Left kidney (tissue), 2 donors: ENCODE data around the gene PGF. TPM values are rescaled to one million over a fixed set of nuclear protein-coding genes. Genes with fewer than 3 reads are reported as not detected.
"Not testable (repeated sequence)": the region's sequence is repeated elsewhere in the genome, so short reads cannot be mapped to it uniquely, and the experiment has no call there.

ENCODE experiments used
- DNase-seq: peaks from one replicate; pipeline ENCODE4 v3.0.0-alpha.2; 2013
- polyA plus RNA-seq: library from polyadenylated mRNA; unstranded; fragments of 120-200 nt; gene quantifications from one replicate; pipeline ENCODE4 v1.2.1, GENCODE V29; 2013; ENCODE audit not compliant: insufficient read length

Gene PGF
- polyA plus RNA-seq, 1 donor, result 5.5 TPM

DNA sequence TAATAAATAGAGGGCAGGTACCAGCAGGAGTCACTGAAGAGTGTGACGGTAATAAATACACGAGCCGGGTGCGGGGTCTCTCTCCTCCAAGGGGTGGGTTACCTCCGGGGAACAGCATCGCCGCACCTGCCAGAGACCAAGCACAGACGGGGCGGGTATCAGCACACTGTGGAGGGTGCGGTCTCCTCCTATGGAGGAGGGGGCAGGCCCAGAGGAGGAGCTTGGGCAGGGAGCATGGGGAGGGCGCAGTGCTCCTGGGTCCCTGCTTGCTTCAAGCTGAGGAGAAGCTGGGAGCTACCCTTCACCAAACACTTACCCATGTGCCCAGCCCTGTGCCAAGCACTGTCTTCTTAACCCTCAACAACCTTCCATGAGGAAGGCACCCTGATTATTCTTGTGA, 12.8 kb downstream of the PGF start:
- no peak for DNase-seq

DNA sequence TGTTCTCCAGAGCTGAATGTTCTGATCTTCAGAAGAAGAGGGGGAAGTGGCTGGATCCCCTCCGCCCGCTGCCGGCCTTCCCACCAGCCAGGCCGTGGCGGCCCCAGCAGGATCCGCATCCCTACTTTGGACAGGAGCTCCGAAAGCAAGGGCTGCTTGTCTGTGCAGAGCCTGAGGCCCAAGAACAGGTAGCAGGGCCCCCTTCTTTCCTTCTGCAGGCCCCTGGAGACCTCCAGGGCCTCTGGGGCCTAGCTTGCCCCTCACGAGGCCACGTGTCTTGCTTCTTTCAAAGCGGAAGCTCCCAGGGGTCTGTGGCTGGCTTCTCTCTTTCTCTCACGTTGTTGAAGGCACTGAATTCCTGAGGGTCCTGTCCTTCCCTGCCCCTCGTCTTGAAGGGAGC, 13.2 kb downstream of the PGF start:
- DNase-seq, result no peak

- no peak for DNase-seq
These were observed 13.7 kb downstream of the PGF start for GRCh38 chr14:74941676-74942097.

GRCh38 chr14:74940956-74941565, 14.3 kb downstream of the PGF start:
- DNase-seq, result no peak

DNA sequence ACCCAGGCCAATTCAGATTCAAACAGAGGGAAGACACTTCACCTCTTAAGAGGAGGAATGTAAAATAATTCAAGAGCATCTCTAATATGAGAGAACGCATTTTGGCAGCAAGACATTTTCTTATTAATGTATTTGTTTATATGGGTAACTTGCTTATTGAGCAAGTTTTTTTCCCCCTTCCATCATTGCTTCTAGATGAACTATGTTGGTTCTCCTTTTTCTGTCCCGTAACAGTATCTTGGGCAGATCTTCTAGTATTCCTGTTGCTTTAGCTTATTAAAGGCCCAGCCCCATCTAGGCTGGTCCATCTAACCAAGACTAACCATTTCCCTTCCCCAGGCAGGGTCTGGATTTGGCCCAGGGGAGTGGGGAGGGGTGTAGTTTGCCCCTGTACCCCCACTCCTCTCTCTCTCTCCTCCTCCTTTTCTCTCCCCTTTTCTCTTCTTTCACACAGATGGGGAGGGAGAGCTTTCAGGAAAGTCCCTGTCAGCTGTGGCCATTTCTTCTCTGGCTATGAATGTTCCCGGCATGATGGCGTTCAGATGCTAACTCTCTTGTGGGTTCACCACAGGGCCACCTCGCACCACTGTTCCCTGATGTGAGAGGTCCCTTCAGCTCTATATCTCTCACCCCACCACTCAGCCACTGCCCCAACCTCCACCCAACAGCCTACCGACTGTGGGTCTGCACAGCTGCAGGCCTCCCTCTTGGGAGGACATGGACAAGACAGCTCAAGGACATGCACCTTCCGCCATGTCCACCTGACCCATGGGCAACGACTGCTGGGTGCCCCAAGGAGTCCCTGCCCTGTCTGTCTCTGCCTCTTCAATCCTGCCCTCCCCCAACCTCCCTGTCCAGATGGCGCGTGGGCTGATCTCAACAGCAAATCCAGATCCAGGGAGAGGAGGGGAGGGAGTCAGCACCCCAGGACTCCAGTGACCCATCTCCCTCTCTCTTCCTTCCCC, 16.6 kb downstream of the PGF start:
- DNase-seq, result no peak

GRCh38 chr14:74937171-74937570, 18.2 kb downstream of the PGF start:
- no peak for DNase-seq

GRCh38 chr14:74936731-74937130, 18.7 kb downstream of the PGF start:
- DNase-seq, result no peak

- no peak for DNase-seq
These were observed 19.2 kb downstream of the PGF start for GRCh38 chr14:74936151-74936550.

DNA sequence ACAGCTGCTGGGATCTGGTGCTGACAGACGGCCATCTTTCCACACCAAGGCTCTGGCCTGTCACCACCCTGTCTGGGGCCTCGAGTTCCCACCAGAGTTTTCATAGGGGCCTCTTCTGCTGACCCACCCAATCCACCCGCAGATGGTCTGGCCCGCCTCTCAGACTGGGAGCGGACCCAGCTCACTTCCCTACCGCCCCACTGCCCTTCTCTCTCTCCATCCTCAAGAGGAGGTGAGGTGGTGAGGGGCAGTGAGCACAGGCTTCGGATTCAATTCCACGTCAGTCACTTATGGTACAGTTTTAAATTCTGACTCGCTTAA, 20.1 kb downstream of the PGF start:
- DNase-seq, result no peak

GRCh38 chr14:74934476-74935359, 20.7 kb downstream of the PGF start:
- no peak for DNase-seq

GRCh38 chr14:74934041-74934440, 21.4 kb downstream of the PGF start:
- no peak for DNase-seq

DNA sequence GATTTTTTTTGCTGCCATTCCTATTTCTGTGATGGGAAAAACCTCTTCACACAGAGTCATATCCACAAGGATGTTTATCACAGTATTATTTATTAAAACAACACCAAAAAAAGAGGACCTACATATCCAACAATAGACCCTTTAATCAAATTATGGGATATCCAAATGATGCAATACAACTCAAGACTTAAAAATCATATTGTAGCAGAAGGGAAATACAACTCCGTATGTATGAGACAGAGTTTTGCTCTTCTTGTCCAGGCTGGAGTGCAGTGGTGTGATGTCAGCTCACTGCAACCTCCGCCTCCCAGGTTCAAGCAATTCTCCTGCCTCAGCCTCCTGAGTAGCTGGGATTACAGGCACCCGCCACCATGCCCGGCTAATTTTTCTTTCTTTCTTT, 22.5 kb downstream of the PGF start:
- not testable (repeated sequence) for DNase-seq

- no peak for DNase-seq
These were observed 22.9 kb downstream of the PGF start for GRCh38 chr14:74932401-74932901.

GRCh38 chr14:74931744-74932143, 23.7 kb downstream of the PGF start:
- DNase-seq, result not testable (repeated sequence)

DNA sequence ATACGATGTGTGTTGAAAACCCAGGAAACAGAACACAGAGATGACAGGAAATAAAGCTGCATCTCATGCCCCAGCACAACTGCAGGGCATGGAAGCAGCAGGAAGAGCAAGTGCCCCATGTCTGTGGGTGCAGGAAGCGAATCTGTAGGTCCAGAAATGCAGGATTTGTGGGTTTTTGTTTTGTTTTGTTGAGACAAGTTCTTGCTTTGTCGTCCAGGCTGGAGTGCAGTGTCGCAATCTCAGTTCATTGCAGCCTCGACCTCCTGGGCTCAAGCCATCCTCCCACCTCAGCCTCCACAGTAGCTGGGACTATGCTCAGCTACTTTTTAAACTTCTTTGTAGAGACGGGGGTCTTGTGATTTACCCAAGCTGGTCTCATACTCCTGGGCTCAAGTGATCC, 26.2 kb downstream of the PGF start:
- DNase-seq, result no peak

- DNase-seq, result no peak
These were observed 28.2 kb downstream of the PGF start for GRCh38 chr14:74927225-74927624.

DNA sequence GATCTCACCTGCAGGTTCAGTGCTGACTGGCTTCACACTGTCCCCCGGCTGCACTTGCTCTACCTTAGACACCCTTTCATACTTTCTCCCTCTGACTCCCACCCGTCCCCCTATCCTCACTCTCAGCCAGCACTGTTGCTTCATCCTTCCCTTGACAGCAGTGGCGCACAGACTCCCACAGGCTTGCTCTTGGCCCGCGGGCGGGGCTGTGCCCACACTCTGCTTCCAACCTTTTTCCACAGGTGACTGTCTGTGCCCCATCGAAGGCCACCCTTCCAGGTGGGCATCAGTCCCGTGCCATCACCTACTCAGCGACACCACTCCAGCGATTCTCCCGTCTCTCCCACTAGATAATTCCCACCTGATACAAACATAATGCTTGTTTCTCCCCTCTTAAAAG, 31.3 kb downstream of the PGF start:
- no peak for DNase-seq

DNA sequence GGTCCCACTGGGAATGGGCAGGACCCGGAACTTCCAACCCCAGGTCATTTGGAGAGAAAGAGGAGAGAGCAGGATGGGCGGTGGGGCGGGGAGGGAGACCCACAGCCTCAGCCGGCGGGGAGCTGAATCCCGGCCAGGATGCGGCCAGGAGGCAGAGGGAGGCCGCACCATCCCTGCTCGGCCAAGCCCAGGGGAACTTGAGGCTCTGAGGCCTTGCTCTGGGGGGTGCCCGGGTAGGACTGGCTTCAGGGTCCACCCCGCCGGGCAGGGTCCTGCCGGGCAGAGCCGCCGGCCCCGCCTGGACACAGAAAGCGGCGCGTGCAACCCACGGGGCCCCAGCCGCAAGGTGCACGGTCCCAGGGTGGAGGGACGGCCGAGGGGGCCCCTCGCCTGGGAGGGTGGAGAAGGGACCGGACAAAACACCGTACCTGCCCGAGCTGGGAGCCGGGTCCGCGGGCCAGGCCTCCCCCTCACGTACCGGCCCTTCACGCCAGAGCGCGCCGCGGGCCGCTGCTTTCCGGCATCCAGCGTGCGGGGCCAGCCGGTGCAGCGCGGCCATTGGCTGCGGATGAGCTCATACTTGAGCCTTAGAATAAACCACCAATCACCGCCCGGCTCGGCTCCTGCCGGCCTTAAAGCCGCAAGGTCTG, 32.5 kb downstream of the PGF start, which contains the start of gene RPS6KL1:
TSS of gene RPS6KL1 (minus strand) at position 509 of the 650 bp plus-strand sequence. CDS start 1,719 bp downstream, outside the sequence.
- DNase-seq, result peak; percentile 69

DNA sequence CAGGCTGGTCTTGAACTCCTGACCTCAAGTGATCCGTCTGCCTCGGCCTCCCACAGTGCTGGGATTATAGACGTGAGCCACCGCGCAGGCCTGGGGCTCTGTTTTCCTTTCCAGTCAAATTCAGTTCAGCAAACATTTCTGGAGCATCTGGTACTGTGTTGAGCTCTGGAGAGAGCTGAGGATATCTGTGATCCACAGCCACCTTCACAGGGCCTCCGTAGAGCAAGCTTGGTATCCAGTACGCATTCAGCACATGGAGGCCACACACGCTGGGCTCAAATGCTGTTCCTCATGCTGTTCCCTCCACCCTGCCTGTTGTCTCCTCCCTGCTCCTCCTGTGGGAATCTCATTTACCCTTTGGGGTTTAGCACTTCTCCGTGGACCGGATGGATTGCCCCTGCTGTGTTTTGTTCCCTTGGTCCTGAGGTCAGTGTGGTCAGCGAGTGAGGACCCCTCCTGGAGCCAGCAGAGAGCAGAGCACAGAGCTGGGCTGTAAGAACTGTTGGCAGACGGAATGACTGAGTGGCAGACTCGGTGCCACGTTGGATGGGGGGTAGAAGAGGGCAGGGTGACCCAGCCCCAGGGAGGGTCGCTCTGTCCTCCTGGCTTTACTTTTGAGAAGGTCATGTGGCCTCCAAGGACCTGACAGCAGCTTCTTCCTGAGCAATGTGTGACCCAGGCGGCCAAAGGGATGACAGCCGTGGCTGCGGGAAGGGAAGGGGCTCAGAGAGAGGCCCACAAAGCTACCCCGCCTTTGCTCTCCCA, 33.2 kb downstream of the PGF start:
- no peak for DNase-seq

GRCh38 chr14:74921053-74921620, 34.3 kb downstream of the PGF start:
- DNase-seq, result no peak

DNA sequence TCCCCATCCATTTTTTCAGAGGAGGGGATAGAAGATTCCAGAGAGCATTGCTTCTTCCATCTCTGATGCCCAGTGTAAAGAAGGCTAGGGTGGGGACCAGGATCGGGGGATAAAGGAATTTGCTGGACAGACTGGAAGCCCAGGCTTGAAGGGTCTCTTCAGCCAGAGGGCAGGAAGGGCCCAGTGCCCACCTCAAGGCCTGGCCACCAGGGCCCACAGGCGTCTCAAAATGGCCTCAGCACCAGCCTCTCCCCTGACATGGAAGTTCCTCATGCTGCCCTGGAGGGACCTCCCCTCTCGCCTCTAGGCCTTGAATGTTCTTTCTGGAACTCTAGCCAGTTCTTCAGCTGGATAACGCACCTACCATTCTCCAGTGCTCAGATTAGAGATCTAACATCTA, 35.1 kb downstream of the PGF start:
- no peak for DNase-seq
